Activated CD4-positive, alpha-beta T cell treated with anti-CD3 and anti-CD28 coated beads, Interleukin-2, amount 50 U/mL, for 4 hours (primary cell): ENCODE measurements around the gene IKBKG.
"Not testable (repeated sequence)": the region's sequence is repeated elsewhere in the genome, so short reads cannot be mapped to it uniquely, and the experiment has no call there.

Source experiments
- DNase-seq, 2 experiments: peaks; one replicate each; pipeline ENCODE4 v3.0.0-alpha.2; 2020

The IKBKG gene

GRCh38 chrX:154547245-154548027, at the start of gene IKBKG:
Gene IKBKG, plus strand, starts transcription at chrX:154547620. Its CDS starts 4,383 bp downstream, at chrX:154552003.
- peak; percentile 78 to 82 for DNase-seq

GRCh38 chrX:154501423-154501822, 46.0 kb upstream of the IKBKG start:
- DNase-seq = not testable (repeated sequence)

- no peak for DNase-seq
Observed at GRCh38 chrX:154502098-154502497, 45.3 kb upstream of the IKBKG start.

- no peak for DNase-seq
Observed at GRCh38 chrX:154502989-154503388, 44.4 kb upstream of the IKBKG start.

- DNase-seq = no peak
Observed at GRCh38 chrX:154505734-154506133, 41.7 kb upstream of the IKBKG start.

GRCh38 chrX:154506483-154507332, 40.7 kb upstream of the IKBKG start:
- DNase-seq = no peak

GRCh38 chrX:154507673-154508383, 39.6 kb upstream of the IKBKG start:
- DNase-seq = no peak

- no peak for DNase-seq
Observed at GRCh38 chrX:154508384-154508745, 39.1 kb upstream of the IKBKG start.

- no peak for DNase-seq
Observed at GRCh38 chrX:154509455-154509854, 38.0 kb upstream of the IKBKG start.

- DNase-seq = no peak
Observed at GRCh38 chrX:154511761-154512160, 35.7 kb upstream of the IKBKG start.

- no peak for DNase-seq
Observed at GRCh38 chrX:154512879-154513553, 34.4 kb upstream of the IKBKG start.

GRCh38 chrX:154513716-154514115, 33.7 kb upstream of the IKBKG start:
- no peak for DNase-seq

- DNase-seq = no peak
Observed at GRCh38 chrX:154515090-154515965, 32.1 kb upstream of the IKBKG start.

GRCh38 chrX:154515966-154516655, 31.3 kb upstream of the IKBKG start, which contains the start of gene FAM3A:
Gene FAM3A, minus strand, starts transcription at chrX:154516232. Its CDS starts 460 bp downstream, at chrX:154515772.
- DNase-seq = peak; percentile 87 to 88

GRCh38 chrX:154516656-154517100, 30.7 kb upstream of the IKBKG start:
- no peak for DNase-seq

GRCh38 chrX:154517101-154517781, 30.2 kb upstream of the IKBKG start:
- no peak for DNase-seq

GRCh38 chrX:154519389-154519788, 28.0 kb upstream of the IKBKG start:
- DNase-seq = no peak

GRCh38 chrX:154525606-154526490, 21.6 kb upstream of the IKBKG start:
- DNase-seq = no peak
